ENCODE results near the gene MAPK12. TPM values are rescaled to one million over a fixed set of nuclear protein-coding genes. Genes with fewer than 3 reads are reported as not detected.

Gene MAPK12
- total and polyA plus RNA-seq, 2 donors (not counting 3 experiments of a cell fraction or from before 2014, with no cell fraction given) = 72.3 to 86.8 TPM

DNA sequence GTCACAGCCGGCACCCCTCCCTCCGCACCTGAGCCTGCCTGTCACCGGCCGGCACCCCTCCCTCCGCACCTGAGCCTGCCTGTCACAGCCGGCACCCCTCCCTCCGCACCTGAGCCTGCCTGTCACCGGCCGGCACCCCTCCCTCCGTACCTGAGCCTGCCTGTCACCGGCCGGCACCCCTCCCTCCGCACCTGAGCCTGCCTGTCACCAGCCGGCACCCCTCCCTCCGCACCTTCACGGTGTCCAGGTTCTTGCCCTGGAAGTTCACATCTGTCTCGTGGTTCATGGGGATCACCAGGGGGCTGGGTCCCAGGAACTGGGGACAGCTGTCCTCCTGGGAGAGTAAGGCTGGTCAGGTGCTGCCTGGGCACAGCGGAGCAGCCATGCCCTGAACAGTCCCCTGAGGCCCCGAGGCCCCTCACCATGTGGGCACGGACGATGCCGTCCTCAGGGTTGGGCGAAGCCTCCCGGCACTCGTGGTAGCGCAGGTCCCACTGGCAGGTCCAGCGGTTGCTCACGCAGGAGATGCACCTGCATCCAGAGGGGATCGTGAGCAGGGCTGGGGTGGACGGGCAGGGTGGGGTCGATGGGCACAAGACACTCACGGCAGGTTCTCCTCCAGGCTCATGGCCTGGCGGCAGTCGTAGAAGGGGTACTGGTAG is 24.2 kb upstream of the MAPK12 start:
- no TSS peak for BruUV-seq (replicated peaks)
- Histone ChIP-seq H3K4me1 (ENCODE audit: control insufficient read depth, extremely low read depth, insufficient read depth, low read length) (peaks cover 2% of the 10 kb centered on the region), H4K20me1 (replicated peaks; ENCODE audit: control insufficient read depth, extremely low read depth, insufficient read depth, low read length) (no peaks in the 10 kb centered on the region), H3K4me2 (ENCODE audit: insufficient read depth, low read length) (no peak overlapping the region), H3K9me1 (replicated peaks; ENCODE audit: control insufficient read depth, extremely low read depth, insufficient read depth, low read length) (no peaks in the 10 kb centered on the region), H3K4me3 (replicated peaks in 1 of 3; ENCODE audit: insufficient read depth in 1 of 3, low read depth in 1 of 3, low read length in 3 of 3) (no peak overlapping the region), H2AFZ (ENCODE audit: low read depth, low read length) (no peak overlapping the region), H3K27me3 (ENCODE audit: control insufficient read depth in 2 of 2, insufficient read depth in 2 of 2, low read length in 2 of 2) (no peaks in the 10 kb centered on the region), H3K9ac (replicated peaks; ENCODE audit: extremely low read depth, insufficient read depth, low read length) (no peak overlapping the region), H3K36me3 (ENCODE audit: control insufficient read depth in 2 of 2, extremely low read depth in 1 of 2, insufficient read depth in 2 of 2, low read length in 2 of 2) (peaks cover 36 to 80% of the 10 kb centered on the region in 2 experiments), H3K9me3 (replicated peaks; ENCODE audit: control insufficient read depth, insufficient read depth, low read length) (no peaks in the 10 kb centered on the region), H3K79me2 (ENCODE audit: control insufficient read depth, insufficient read depth, low read length) (peaks cover 20% of the 10 kb centered on the region), H3K27ac (ENCODE audit: insufficient read depth, low read depth, low read length) (no peak overlapping the region)
- ChIA-PET CTCF (no interaction called here), POLR2A (no interaction called here)
- DNase-seq (ENCODE audit: low read depth, low spot score) = no peak
- dilution Hi-C loops (cut with MboI; ENCODE audit: extremely low pct_ligation_motif_present, low sequenced_read_pairs) = no loop called here
- TF ChIP-seq, protein P1, sequence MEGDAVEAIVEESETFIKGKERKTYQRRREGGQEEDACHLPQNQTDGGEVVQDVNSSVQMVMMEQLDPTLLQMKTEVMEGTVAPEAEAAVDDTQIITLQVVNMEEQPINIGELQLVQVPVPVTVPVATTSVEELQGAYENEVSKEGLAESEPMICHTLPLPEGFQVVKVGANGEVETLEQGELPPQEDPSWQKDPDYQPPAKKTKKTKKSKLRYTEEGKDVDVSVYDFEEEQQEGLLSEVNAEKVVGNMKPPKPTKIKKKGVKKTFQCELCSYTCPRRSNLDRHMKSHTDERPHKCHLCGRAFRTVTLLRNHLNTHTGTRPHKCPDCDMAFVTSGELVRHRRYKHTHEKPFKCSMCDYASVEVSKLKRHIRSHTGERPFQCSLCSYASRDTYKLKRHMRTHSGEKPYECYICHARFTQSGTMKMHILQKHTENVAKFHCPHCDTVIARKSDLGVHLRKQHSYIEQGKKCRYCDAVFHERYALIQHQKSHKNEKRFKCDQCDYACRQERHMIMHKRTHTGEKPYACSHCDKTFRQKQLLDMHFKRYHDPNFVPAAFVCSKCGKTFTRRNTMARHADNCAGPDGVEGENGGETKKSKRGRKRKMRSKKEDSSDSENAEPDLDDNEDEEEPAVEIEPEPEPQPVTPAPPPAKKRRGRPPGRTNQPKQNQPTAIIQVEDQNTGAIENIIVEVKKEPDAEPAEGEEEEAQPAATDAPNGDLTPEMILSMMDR (IDR thresholded peaks at IDR 0.05; ENCODE audit: extremely low read depth in 1 of 2, insufficient read depth in 1 of 2, low read depth in 1 of 2, low read length in 2 of 2) = no peak
- TF ChIP-seq POLR2AphosphoS5 (IDR thresholded peaks at IDR 0.05; ENCODE audit: insufficient read depth, low read depth, low read length) (no peak), JUN (IDR thresholded peaks at IDR 0.05; ENCODE audit: borderline replicate concordance, insufficient read depth, insufficient read length, low read depth) (no peak), FOS (IDR thresholded peaks at IDR 0.05; ENCODE audit: borderline replicate concordance, insufficient read depth, low read length) (no peak), MYC (IDR thresholded peaks at IDR 0.05; ENCODE audit: low read depth, low read length) (no peak), GATA2 (IDR thresholded peaks at IDR 0.05; ENCODE audit: insufficient read depth, insufficient read length, low read depth, low read length) (no peak)
- TF ChIP-seq, protein P2, sequence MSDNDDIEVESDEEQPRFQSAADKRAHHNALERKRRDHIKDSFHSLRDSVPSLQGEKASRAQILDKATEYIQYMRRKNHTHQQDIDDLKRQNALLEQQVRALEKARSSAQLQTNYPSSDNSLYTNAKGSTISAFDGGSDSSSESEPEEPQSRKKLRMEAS (IDR thresholded peaks at IDR 0.05; ENCODE audit: insufficient read depth, insufficient read length) = no peak
- intact Hi-C loops (cut with micrococcal nuclease) = no loop called here
- FAIRE-seq = no peak

Data from endothelial cell of umbilical vein (primary cell).